Measurements from ENCODE around the gene AP5S1. TPM values are rescaled to one million over a fixed set of nuclear protein-coding genes. Genes with fewer than 3 reads are reported as not detected.
A peak's percentile ranks its signal among the peaks of the same experiment; 100 is the strongest.

AP5S1 gene
- total and polyA plus RNA-seq, 2 of the 13 experiments (the other 11 are each of a cell fraction or from before 2014, with no cell fraction given): 7.9 to 23.2 TPM

- no peak for TF ChIP-seq ZNF710 (CRISPR knock-in tag; IDR thresholded peaks at IDR 0.05; ENCODE audit: borderline replicate concordance)
- TF ChIP-seq ZNF646 (CRISPR knock-in tag; IDR thresholded peaks at IDR 0.05): no peak; the same call in 1 of the 2 replicates
- TF ChIP-seq DR1 (CRISPR knock-in tag; IDR thresholded peaks at IDR 0.05): no peak
- peak; percentile 80 for TF ChIP-seq ZFX (CRISPR knock-in tag; IDR thresholded peaks at IDR 0.05; ENCODE audit: low read depth)
- TF ChIP-seq ZBTB40 (IDR thresholded peaks at IDR 0.05): no peak
- no peak for TF ChIP-seq ZBTB40 (CRISPR knock-in tag; IDR thresholded peaks at IDR 0.05)
These were observed 39.0 kb upstream of the AP5S1 start, which contains the start of gene SPEF1 (continued) for GRCh38 chr20:3781153-3781910.

All from HepG2 (cell line).